ENCODE measurements around the gene ZNF763. TPM values are rescaled to one million over a fixed set of nuclear protein-coding genes. Genes with fewer than 3 reads are reported as not detected.
"Not testable (repeated sequence)": the region's sequence is repeated elsewhere in the genome, so short reads cannot be mapped to it uniquely, and the experiment has no call there.

The ZNF763 gene
- total RNA-seq, 1 experiment from 2014 or later: 0.77 TPM

- Histone ChIP-seq H2BK12ac (ENCODE audit: insufficient read length, low read depth, low read length) (no peak overlapping the region), H2AK5ac (ENCODE audit: insufficient read length, low read length) (no peak overlapping the region), H3K14ac (ENCODE audit: insufficient read depth, low read length) (no peak overlapping the region), H2BK20ac (ENCODE audit: low read depth, low read length, poor library complexity, severe bottlenecking) (no peak overlapping the region), H4K8ac (replicated peaks; ENCODE audit: insufficient read length, low read depth, low read length) (no peak overlapping the region), H4K5ac (ENCODE audit: insufficient read length, low read depth, low read length) (no peak overlapping the region), H2BK15ac (ENCODE audit: low read depth, low read length) (no peak overlapping the region), H3K4me1 (ENCODE audit: insufficient read depth, low read length) (no peaks in the 10 kb centered on the region), H3K23ac (ENCODE audit: insufficient read length, low read depth, low read length) (no peak overlapping the region), H3K56ac (ENCODE audit: insufficient read length, low read depth, low read length) (no peak overlapping the region), H3K9me3 (ENCODE audit: control insufficient read depth, low read depth, low read length) (peaks cover 90% of the 10 kb centered on the region), H2AFZ (ENCODE audit: low read length) (no peak overlapping the region), H3K23me2 (ENCODE audit: insufficient read length, low read depth, low read length, poor library complexity, severe bottlenecking) (no peaks in the 10 kb centered on the region), H3T11ph (ENCODE audit: low read length) (no peak overlapping the region), H4K91ac (ENCODE audit: insufficient read length, low read depth, low read length) (no peak overlapping the region), H3K9ac (ENCODE audit: extremely low read depth, insufficient read length, low read length) (no peak overlapping the region), H3K27ac (ENCODE audit: insufficient read length, low read depth, low read length) (no peak overlapping the region), H2BK5ac (ENCODE audit: insufficient read length, low read length) (no peak overlapping the region), H3K4ac (ENCODE audit: low read depth, low read length) (no peak overlapping the region), H3K27me3 (ENCODE audit: insufficient read depth, low read length) (no peaks in the 10 kb centered on the region), H3K18ac (ENCODE audit: insufficient read length, low read depth, low read length) (no peak overlapping the region), H3K4me2 (ENCODE audit: insufficient read depth, insufficient read length, low read length) (no peak overlapping the region), H3K79me1 (ENCODE audit: insufficient read depth, low read depth, low read length, poor library complexity, severe bottlenecking) (no peaks in the 10 kb centered on the region), H4K20me1 (ENCODE audit: control insufficient read depth, insufficient read depth, insufficient read length) (no peaks in the 10 kb centered on the region), H2BK120ac (ENCODE audit: low read depth, low read length, poor library complexity, severe bottlenecking) (no peak overlapping the region), H3K79me2 (ENCODE audit: insufficient read depth, low read length) (no peaks in the 10 kb centered on the region)
- Mint-ChIP-seq H3K9me3 (peaks cover 97 to 99% of the 10 kb centered on the region in 2 experiments), H3K36me3 (ENCODE audit: insufficient read depth in 1 of 3, low read depth in 3 of 3) (peaks cover 85 to 90% (median 87%) of the 10 kb centered on the region in 3 experiments), H3K27me3 (ENCODE audit: low read depth) (peaks cover 4% of the 10 kb centered on the region), H3K27ac (no peak overlapping the region), H3K4me1 (no peaks in the 10 kb centered on the region), H3K4me3 (no peak overlapping the region)
- TF ChIP-seq, protein P1, sequence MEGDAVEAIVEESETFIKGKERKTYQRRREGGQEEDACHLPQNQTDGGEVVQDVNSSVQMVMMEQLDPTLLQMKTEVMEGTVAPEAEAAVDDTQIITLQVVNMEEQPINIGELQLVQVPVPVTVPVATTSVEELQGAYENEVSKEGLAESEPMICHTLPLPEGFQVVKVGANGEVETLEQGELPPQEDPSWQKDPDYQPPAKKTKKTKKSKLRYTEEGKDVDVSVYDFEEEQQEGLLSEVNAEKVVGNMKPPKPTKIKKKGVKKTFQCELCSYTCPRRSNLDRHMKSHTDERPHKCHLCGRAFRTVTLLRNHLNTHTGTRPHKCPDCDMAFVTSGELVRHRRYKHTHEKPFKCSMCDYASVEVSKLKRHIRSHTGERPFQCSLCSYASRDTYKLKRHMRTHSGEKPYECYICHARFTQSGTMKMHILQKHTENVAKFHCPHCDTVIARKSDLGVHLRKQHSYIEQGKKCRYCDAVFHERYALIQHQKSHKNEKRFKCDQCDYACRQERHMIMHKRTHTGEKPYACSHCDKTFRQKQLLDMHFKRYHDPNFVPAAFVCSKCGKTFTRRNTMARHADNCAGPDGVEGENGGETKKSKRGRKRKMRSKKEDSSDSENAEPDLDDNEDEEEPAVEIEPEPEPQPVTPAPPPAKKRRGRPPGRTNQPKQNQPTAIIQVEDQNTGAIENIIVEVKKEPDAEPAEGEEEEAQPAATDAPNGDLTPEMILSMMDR (conservative IDR thresholded peaks at IDR 0.05): no peak
- DNase-seq: no peak
- no CpG with 5 or more reads among the region's 4 CpGs for WGBS (ENCODE audit: extremely low coverage, insufficient read length, low lambda C conversion rate)
Observed at GRCh38 chr19:11949201-11949600, 15.6 kb upstream of the ZNF763 start.

GRCh38 chr19:11949614-11950080, 15.2 kb upstream of the ZNF763 start:
- not testable (repeated sequence) for H2BK15ac ChIP-seq (ENCODE audit: low read depth, low read length); H3K14ac ChIP-seq (ENCODE audit: insufficient read depth, low read length); H4K5ac ChIP-seq (ENCODE audit: insufficient read length, low read depth, low read length); H3K79me2 ChIP-seq (ENCODE audit: insufficient read depth, low read length); H3K4me3 Mint-ChIP-seq; H3K4me1 Mint-ChIP-seq; H2BK20ac ChIP-seq (ENCODE audit: low read depth, low read length, poor library complexity, severe bottlenecking); H2AFZ ChIP-seq (ENCODE audit: low read length); H3K4me1 ChIP-seq (ENCODE audit: insufficient read depth, low read length); H3K27ac Mint-ChIP-seq; H4K91ac ChIP-seq (ENCODE audit: insufficient read length, low read depth, low read length); DNase-seq; H4K8ac ChIP-seq (replicated peaks; ENCODE audit: insufficient read length, low read depth, low read length); H3K27ac ChIP-seq (ENCODE audit: insufficient read length, low read depth, low read length); H3K27me3 ChIP-seq (ENCODE audit: insufficient read depth, low read length); H3K18ac ChIP-seq (ENCODE audit: insufficient read length, low read depth, low read length); H4K20me1 ChIP-seq (ENCODE audit: control insufficient read depth, insufficient read depth, insufficient read length); H2BK12ac ChIP-seq (ENCODE audit: insufficient read length, low read depth, low read length); H2BK5ac ChIP-seq (ENCODE audit: insufficient read length, low read length); H2AK5ac ChIP-seq (ENCODE audit: insufficient read length, low read length); H3K23ac ChIP-seq (ENCODE audit: insufficient read length, low read depth, low read length); H3K9ac ChIP-seq (ENCODE audit: extremely low read depth, insufficient read length, low read length); H3K4ac ChIP-seq (ENCODE audit: low read depth, low read length); H2BK120ac ChIP-seq (ENCODE audit: low read depth, low read length, poor library complexity, severe bottlenecking); H3K23me2 ChIP-seq (ENCODE audit: insufficient read length, low read depth, low read length, poor library complexity, severe bottlenecking); H3K27me3 Mint-ChIP-seq (ENCODE audit: low read depth); H3K56ac ChIP-seq (ENCODE audit: insufficient read length, low read depth, low read length); H3K4me2 ChIP-seq (ENCODE audit: insufficient read depth, insufficient read length, low read length); H3T11ph ChIP-seq (ENCODE audit: low read length); H3K79me1 ChIP-seq (ENCODE audit: insufficient read depth, low read depth, low read length, poor library complexity, severe bottlenecking)
- peaks cover 81 to 86% (median 82%) of the 10 kb centered on the region in 3 experiments for H3K36me3 Mint-ChIP-seq (ENCODE audit: insufficient read depth in 1 of 3, low read depth in 3 of 3)
- WGBS (ENCODE audit: extremely low coverage, insufficient read length, low lambda C conversion rate): no CpG with 5 or more reads among the region's 4 CpGs
- H3K9me3 Mint-ChIP-seq: peaks cover 96 to 97% of the 10 kb centered on the region in 2 experiments
- peaks cover 86% of the 10 kb centered on the region for H3K9me3 ChIP-seq (ENCODE audit: control insufficient read depth, low read depth, low read length)

All from H9 (cell line).